HepG2 (cell line): ENCODE data around the gene MAVS. TPM values are rescaled to one million over a fixed set of nuclear protein-coding genes. Genes with fewer than 3 reads are reported as not detected.

Experiments used
- EZH2 ChIP-seq: conservative IDR thresholded peaks from 2 replicates; pipeline ENCODE4 v1.6.1; 2012; ENCODE audit warnings: mild to moderate bottlenecking, low read depth, low read length, moderate library complexity
- KLF9 ChIP-seq: IDR thresholded peaks from 2 replicates; pipeline ENCODE4 v1.6.1; 2016; ENCODE audit warnings: low read depth
- MBNL3 ChIP-seq: fragments of 250-450 bp; sonication (Bioruptor Pico); conservative IDR thresholded peaks from 2 replicates; pipeline ENCODE4 v1.8.0; 2022; ENCODE audit warnings: mild to moderate bottlenecking, inconsistent platforms
- MYC ChIP-seq: sonication (generic); formaldehyde crosslinking; IDR thresholded peaks from 2 replicates; pipeline ENCODE4 v1.9.0; 2021; ENCODE audit warnings: missing genetic modification reagents, borderline replicate concordance
- MYNN ChIP-seq: sonication (generic); formaldehyde crosslinking; IDR thresholded peaks from 2 replicates; pipeline ENCODE4 v1.4.0; 2020; ENCODE audit warnings: mild to moderate bottlenecking, low read depth, missing genetic modification reagents
- NKX3-1 ChIP-seq: sonication (generic); formaldehyde crosslinking; IDR thresholded peaks from 2 replicates; pipeline ENCODE4 v1.5.0; 2020; ENCODE audit warnings: missing genetic modification reagents
- NR2F1 ChIP-seq, 2 experiments: fragments of 450-650 bp in 1 of 2; formaldehyde crosslinking in 1 of 2; IDR thresholded peaks; 2 replicates each; pipeline versions ENCODE4 v1.5.0 to v1.6.1; 2016 to 2020; ENCODE audit warnings: mild to moderate bottlenecking in 1 of 2, missing compliant biosample characterization in 1 of 2, missing genetic modification reagents in 1 of 2, moderate library complexity in 1 of 2
- NRL ChIP-seq: sonication (generic); formaldehyde crosslinking; IDR thresholded peaks from 2 replicates; pipeline ENCODE4 v1.5.0; 2020; ENCODE audit warnings: missing genetic modification reagents, mild to moderate bottlenecking, moderate library complexity, borderline replicate concordance
- SYNCRIP ChIP-seq: fragments of 200-400 bp; formaldehyde crosslinking; IDR thresholded peaks from 2 replicates; pipeline ENCODE4 v1.6.1; 2018; ENCODE audit warnings: mild to moderate bottlenecking, low read depth, low read length; ENCODE audit not compliant: insufficient read depth
- ZMYM3 ChIP-seq: sonication (generic); formaldehyde crosslinking; IDR thresholded peaks from 2 replicates; pipeline ENCODE4 v1.5.1; 2020; ENCODE audit warnings: mild to moderate bottlenecking, missing genetic modification reagents
- ZNF761 ChIP-seq: sonication (generic); formaldehyde crosslinking; conservative IDR thresholded peaks from 2 replicates; pipeline ENCODE4 v1.4.0; 2020; ENCODE audit warnings: mild to moderate bottlenecking, missing genetic modification reagents
- ZNF776 ChIP-seq: sonication (generic); formaldehyde crosslinking; IDR thresholded peaks from 2 replicates; pipeline ENCODE4 v1.4.0; 2020; ENCODE audit warnings: mild to moderate bottlenecking, missing genetic modification reagents
- polyA plus RNA-seq, 8 experiments: library from polyadenylated mRNA; depleted of rRNA in 3 of 8; stranded (reverse) in 7 of 8; unstranded in 1 of 8; fragments of >200 nt; fragmentation: Illumina TruSeq in 4 of 8; extraction: Trizol in 4 of 8; gene quantifications; 2 replicates each; pipeline versions ENCODE4 v1.2.1 to v1.2.3, GENCODE V29; 2011 to 2016; ENCODE audit warnings: low read depth in 4 of 8, missing spikeins in 1 of 8, mixed read lengths in 1 of 8; ENCODE audit not compliant: insufficient read depth in 1 of 8
- total RNA-seq, 5 experiments: library from RNA; depleted of rRNA; stranded (reverse); fragments of >200 nt; fragmentation: Illumina TruSeq; extraction: Trizol; gene quantifications; 2 replicates each; pipeline ENCODE4 v1.2.3, GENCODE V29; 2016; ENCODE audit warnings: low read depth in 1 of 5
- TF ChIP-seq, protein P1 (sequence below): sonication (generic); formaldehyde crosslinking; IDR thresholded peaks from 2 replicates; pipeline ENCODE4 v1.4.0; 2020; ENCODE audit warnings: mild to moderate bottlenecking, missing genetic modification reagents, borderline replicate concordance
- TF ChIP-seq, protein P2 (sequence below): sonication (generic); formaldehyde crosslinking; conservative IDR thresholded peaks from 2 replicates; pipeline ENCODE4 v1.8.0; 2022; ENCODE audit warnings: missing genetic modification reagents
- TF ChIP-seq, protein P3 (sequence below): sonication (generic); formaldehyde crosslinking; conservative IDR thresholded peaks from 2 replicates; pipeline ENCODE4 v1.8.1; 2023; ENCODE audit warnings: missing genetic modification reagents
- TF ChIP-seq, protein P4 (sequence below): sonication (generic); formaldehyde crosslinking; IDR thresholded peaks from 2 replicates; pipeline ENCODE4 v1.9.0; 2022; ENCODE audit warnings: missing genetic modification reagents, mild to moderate bottlenecking, borderline replicate concordance
- TF ChIP-seq, protein P5 (sequence below): sonication (generic); formaldehyde crosslinking; IDR thresholded peaks from 2 replicates; pipeline ENCODE4 v1.4.0; 2020; ENCODE audit warnings: missing genetic modification reagents, low read depth, mild to moderate bottlenecking, borderline replicate concordance

MAVS gene
- total and polyA plus RNA-seq, 2 of the 13 experiments (the other 11 are each of a cell fraction or from before 2014, with no cell fraction given): 27.3 to 36.6 TPM

DNA sequence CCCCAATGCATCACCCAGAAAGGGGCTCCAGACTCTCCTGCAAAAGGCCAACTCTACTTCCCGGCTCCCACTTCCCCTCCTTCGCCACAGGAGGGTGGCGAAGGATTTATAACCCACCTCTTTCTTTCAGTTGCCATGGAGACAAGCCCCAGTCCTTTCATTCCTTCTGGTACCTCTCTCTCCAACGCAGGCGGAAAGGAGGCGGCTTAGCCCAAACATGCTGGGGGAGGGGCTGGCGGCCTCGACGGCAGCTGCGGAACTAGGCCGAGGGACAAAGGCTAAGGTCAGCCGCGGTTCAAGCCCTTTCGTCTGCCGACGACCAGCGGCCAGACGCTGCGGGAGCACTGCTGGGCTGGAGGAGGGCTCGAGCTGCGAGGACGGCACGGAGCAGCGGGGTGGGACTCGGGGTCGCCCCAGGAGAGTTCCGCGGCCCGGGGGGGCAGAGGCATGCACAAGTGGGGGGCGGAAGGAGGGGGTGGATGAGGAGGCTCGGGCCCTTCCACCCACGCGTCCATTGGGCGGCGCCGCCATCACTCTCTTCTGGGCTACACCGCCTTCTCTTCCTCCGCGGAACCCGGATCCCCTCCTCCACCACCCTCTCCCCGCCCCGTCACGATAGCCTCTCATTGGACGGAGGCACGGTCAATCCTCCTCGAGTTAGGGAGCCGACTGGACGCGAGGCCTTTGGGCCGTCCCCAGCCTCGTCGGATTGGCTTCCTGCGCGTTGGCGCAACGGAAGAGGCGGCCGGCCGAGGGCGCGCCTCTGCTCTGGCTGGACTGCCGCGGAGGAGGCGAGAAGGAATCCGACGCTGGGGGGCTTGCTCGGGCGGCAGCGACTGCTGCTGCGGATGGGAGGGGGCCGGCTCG lies 42.2 kb downstream of the MAVS start, which contains the start of gene PANK2 (continued):
- TF ChIP-seq, protein P1, sequence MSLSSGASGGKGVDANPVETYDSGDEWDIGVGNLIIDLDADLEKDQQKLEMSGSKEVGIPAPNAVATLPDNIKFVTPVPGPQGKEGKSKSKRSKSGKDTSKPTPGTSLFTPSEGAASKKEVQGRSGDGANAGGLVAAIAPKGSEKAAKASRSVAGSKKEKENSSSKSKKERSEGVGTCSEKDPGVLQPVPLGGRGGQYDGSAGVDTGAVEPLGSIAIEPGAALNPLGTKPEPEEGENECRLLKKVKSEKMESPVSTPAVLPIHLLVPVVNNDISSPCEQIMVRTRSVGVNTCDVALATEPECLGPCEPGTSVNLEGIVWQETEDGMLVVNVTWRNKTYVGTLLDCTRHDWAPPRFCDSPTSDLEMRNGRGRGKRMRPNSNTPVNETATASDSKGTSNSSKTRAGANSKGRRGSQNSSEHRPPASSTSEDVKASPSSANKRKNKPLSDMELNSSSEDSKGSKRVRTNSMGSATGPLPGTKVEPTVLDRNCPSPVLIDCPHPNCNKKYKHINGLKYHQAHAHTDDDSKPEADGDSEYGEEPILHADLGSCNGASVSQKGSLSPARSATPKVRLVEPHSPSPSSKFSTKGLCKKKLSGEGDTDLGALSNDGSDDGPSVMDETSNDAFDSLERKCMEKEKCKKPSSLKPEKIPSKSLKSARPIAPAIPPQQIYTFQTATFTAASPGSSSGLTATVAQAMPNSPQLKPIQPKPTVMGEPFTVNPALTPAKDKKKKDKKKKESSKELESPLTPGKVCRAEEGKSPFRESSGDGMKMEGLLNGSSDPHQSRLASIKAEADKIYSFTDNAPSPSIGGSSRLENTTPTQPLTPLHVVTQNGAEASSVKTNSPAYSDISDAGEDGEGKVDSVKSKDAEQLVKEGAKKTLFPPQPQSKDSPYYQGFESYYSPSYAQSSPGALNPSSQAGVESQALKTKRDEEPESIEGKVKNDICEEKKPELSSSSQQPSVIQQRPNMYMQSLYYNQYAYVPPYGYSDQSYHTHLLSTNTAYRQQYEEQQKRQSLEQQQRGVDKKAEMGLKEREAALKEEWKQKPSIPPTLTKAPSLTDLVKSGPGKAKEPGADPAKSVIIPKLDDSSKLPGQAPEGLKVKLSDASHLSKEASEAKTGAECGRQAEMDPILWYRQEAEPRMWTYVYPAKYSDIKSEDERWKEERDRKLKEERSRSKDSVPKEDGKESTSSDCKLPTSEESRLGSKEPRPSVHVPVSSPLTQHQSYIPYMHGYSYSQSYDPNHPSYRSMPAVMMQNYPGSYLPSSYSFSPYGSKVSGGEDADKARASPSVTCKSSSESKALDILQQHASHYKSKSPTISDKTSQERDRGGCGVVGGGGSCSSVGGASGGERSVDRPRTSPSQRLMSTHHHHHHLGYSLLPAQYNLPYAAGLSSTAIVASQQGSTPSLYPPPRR (CRISPR knock-in tag): peak; percentile 51; the same call in 1 of the 2 replicates
- TF ChIP-seq NKX3-1 (CRISPR knock-in tag): 0 out of 2 replicates have a peak, but pooled peaks have one; percentile 66
- no peak; the same call in 1 of the 2 replicates for TF ChIP-seq KLF9 (CRISPR knock-in tag)
- peak; percentile 82 to 89 for TF ChIP-seq NR2F1 (CRISPR knock-in tag; IDR thresholded peaks at IDR 0.05)
- TF ChIP-seq ZMYM3: peak; percentile 78
- TF ChIP-seq MYNN (CRISPR knock-in tag): peak; percentile 85; the same call in 1 of the 2 replicates
- TF ChIP-seq MBNL3 (CRISPR knock-in tag): no peak
- TF ChIP-seq, protein P2, sequence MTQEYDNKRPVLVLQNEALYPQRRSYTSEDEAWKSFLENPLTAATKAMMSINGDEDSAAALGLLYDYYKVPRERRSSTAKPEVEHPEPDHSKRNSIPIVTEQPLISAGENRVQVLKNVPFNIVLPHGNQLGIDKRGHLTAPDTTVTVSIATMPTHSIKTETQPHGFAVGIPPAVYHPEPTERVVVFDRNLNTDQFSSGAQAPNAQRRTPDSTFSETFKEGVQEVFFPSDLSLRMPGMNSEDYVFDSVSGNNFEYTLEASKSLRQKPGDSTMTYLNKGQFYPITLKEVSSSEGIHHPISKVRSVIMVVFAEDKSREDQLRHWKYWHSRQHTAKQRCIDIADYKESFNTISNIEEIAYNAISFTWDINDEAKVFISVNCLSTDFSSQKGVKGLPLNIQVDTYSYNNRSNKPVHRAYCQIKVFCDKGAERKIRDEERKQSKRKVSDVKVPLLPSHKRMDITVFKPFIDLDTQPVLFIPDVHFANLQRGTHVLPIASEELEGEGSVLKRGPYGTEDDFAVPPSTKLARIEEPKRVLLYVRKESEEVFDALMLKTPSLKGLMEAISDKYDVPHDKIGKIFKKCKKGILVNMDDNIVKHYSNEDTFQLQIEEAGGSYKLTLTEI (CRISPR knock-in tag): no peak
- TF ChIP-seq MYC (CRISPR knock-in tag): peak; percentile 96
- TF ChIP-seq, protein P3, sequence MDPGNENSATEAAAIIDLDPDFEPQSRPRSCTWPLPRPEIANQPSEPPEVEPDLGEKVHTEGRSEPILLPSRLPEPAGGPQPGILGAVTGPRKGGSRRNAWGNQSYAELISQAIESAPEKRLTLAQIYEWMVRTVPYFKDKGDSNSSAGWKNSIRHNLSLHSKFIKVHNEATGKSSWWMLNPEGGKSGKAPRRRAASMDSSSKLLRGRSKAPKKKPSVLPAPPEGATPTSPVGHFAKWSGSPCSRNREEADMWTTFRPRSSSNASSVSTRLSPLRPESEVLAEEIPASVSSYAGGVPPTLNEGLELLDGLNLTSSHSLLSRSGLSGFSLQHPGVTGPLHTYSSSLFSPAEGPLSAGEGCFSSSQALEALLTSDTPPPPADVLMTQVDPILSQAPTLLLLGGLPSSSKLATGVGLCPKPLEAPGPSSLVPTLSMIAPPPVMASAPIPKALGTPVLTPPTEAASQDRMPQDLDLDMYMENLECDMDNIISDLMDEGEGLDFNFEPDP (CRISPR knock-in tag): no peak
- TF ChIP-seq ZNF761 (CRISPR knock-in tag): no peak; the same call in none of the 2 replicates
- peak; percentile 95; the same call in 1 of the 2 replicates for TF ChIP-seq ZNF776 (CRISPR knock-in tag)
- TF ChIP-seq, protein P4, sequence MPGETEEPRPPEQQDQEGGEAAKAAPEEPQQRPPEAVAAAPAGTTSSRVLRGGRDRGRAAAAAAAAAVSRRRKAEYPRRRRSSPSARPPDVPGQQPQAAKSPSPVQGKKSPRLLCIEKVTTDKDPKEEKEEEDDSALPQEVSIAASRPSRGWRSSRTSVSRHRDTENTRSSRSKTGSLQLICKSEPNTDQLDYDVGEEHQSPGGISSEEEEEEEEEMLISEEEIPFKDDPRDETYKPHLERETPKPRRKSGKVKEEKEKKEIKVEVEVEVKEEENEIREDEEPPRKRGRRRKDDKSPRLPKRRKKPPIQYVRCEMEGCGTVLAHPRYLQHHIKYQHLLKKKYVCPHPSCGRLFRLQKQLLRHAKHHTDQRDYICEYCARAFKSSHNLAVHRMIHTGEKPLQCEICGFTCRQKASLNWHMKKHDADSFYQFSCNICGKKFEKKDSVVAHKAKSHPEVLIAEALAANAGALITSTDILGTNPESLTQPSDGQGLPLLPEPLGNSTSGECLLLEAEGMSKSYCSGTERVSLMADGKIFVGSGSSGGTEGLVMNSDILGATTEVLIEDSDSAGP: peak; percentile 96
- TF ChIP-seq, protein P5, sequence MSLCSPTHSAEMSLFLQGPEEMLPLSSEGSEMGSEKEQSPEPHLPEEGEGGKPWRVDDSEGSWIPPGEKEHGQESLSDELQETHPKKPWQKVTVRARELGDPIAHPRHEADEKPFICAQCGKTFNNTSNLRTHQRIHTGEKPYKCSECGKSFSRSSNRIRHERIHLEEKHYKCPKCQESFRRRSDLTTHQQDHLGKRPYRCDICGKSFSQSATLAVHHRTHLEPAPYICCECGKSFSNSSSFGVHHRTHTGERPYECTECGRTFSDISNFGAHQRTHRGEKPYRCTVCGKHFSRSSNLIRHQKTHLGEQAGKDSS (CRISPR knock-in tag): peak; percentile 61; the same call in 1 of the 2 replicates
- TF ChIP-seq EZH2: no peak
- peak; percentile 99 for TF ChIP-seq NRL (CRISPR knock-in tag)
- TF ChIP-seq SYNCRIP: no peak
